ENCODE measurements around the gene KLHL26. TPM values are rescaled to one million over a fixed set of nuclear protein-coding genes. Genes with fewer than 3 reads are reported as not detected.
"Not testable (repeated sequence)": the region's sequence is repeated elsewhere in the genome, so short reads cannot be mapped to it uniquely, and the experiment has no call there.

The KLHL26 gene
- total RNA-seq = 10.5 and 11.7 TPM in 2 replicates

DNA sequence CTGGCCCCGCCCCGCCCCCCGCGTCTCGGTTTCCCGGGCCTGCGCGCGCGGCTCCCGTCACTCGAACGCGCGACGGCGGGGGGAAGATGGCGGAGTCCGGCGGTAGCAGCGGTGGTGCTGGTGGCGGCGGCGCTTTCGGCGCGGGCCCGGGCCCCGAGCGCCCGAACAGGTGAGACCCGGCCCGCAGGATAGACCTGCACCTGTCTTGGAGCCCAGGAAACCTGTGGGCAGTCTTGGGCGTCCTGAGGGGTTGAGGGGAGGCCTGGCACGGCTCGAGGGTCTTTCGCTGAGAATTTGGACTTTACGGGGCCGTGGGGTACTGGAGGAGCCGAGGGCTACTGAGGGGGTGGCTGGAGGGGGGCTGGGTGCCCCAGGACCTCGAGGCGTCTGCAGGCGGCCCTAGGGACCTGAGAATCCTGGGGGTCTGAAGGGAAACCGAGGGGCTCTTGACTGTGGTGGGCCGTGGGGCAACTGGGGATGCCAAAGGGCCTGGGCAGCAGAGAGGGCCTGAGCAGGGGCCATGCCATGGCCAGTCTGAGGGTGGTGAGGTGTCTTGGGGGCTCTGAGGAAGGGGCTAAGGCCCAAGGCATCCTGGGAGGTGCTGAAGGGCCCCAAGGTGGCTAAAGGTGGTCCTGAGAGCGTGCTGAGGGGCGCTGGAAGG lies at the start of gene KLHL26:
Gene KLHL26, plus strand, starts transcription at position 60 of the 661 bp plus-strand sequence. Its CDS starts 27 bp downstream, at position 87.
- intact Hi-C loops (cut with micrococcal nuclease) = loop anchor here (1.0 to 2.0 kb wide), 5 partner anchors 46 to 282 kb away; partner anchors contain the start of genes COPE, CRTC1, DDX49 and ELL

GRCh38 chr19:18587561-18587960 lies 49.3 kb upstream of the KLHL26 start:
- intact Hi-C loops (cut with micrococcal nuclease) = loop anchor here (5.0 kb wide), 1 partner anchor 120 kb away; no protein-coding TSS in a partner anchor

GRCh38 chr19:18587962-18588610 lies 48.7 kb upstream of the KLHL26 start:
- intact Hi-C loops (cut with micrococcal nuclease) = loop anchor here (1.0 to 5.0 kb wide), 3 partner anchors 17 to 121 kb away; partner anchors contain the start of genes KLHL26 and UBA52

- intact Hi-C loops (cut with micrococcal nuclease) = loop anchor here (1.0 to 5.0 kb wide), 5 partner anchors 17 to 121 kb away; partner anchors contain the start of genes ELL, FKBP8, KLHL26 and UBA52
Observed at GRCh38 chr19:18588611-18589379, 48.0 kb upstream of the KLHL26 start, which contains the start of gene REX1BD. TSS of gene REX1BD (plus strand) at chr19:18588798. CDS start at chr19:18588802, 4 bp downstream.

GRCh38 chr19:18589380-18590272 lies 47.2 kb upstream of the KLHL26 start:
- intact Hi-C loops (cut with micrococcal nuclease) = loop anchor here (1.0 to 5.0 kb wide), 4 partner anchors 46 to 122 kb away; partner anchors contain the start of genes ELL, FKBP8 and KLHL26

DNA sequence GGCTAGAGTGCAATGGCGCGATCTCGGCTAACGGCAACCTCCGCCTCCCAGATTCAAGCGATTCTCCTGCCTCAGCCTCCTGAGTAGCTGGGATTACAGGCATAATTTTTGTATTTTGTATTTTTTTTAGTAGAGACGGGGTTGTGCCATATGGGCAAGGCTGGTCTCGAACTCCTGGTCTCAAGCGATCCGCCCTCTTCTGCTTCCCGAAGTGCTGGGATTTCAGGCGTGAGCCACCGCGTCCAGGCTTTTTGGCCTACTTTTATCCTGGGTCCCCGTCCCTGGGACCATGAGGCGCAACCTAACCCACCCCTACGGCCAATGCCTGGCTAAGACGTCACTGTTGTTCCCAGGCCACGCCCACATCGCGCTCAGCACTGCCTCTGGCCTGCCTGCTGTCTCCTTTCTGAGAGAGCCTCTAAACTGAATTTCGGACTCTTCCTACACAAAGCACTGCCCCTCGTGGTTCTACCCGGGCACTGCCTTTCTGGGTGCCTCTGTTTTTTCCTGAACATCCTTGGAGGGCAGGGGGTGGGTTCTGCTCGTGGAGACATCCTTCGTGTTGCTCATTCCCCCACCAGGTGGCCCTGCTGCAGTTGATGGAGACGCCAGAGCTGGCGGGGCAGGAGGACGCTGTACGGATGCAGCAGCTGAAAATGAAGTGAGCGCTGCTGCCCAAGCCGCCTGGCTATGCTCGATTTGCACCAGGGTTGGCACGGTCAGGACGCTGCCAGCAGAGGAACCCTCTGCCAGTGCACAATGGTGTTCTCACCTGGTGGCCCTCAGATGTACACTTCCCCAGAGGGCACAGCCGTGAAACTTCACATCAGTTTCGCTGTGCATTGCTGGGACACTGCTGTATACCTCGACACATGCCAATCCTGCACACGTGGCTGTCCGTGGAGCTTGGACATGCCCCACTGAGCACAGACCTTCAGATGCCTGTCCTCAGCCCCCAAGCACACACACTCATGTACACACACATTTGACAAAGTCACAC lies 46.3 kb upstream of the KLHL26 start:
- intact Hi-C loops (cut with micrococcal nuclease) = no loop called here

DNA sequence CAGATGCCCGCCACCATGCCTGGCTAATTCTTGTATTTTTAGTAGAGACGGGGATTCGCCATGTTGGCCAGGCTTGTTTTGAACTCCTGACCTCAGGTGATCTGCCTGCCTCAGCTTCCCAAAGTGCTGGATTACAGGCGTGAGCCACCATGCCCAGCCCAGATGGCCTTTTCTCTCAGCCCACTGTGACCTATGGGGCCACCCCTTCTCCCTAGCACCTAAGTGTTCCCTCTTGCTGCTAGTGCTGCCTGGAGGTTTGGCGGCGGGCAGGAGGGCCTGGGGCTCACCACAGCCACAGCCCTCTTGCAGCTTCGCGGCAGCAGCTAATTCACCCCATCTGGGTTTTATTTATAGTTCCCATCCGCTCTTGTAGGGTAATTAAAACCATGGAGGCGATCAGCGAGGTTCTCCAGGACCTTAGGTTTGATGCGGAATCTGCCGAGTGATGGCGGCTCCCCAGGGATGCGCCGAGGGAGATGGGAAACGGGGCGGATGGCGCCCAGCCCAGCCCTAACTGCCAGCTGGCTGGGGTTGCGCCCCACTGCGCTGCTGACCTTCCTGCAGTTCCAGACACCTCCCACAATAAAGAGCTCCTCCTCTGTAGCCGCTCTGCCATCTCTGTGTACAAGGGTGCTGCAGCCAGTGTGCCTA lies 45.0 kb upstream of the KLHL26 start:
- intact Hi-C loops (cut with micrococcal nuclease) = no loop called here

GRCh38 chr19:18592732-18593131 lies 44.1 kb upstream of the KLHL26 start:
- intact Hi-C loops (cut with micrococcal nuclease) = not testable (repeated sequence)

GRCh38 chr19:18593367-18594095 lies 43.3 kb upstream of the KLHL26 start:
- intact Hi-C loops (cut with micrococcal nuclease) = loop anchor here (1.0 kb wide), 1 partner anchor 254 kb away; no protein-coding TSS in a partner anchor

GRCh38 chr19:18594096-18594823 lies 42.6 kb upstream of the KLHL26 start:
- intact Hi-C loops (cut with micrococcal nuclease) = loop anchor here (1.0 kb wide), 1 partner anchor 253 kb away; no protein-coding TSS in a partner anchor

- intact Hi-C loops (cut with micrococcal nuclease) = loop anchor here (1.0 kb wide), 1 partner anchor 252 kb away; no protein-coding TSS in a partner anchor
Observed at GRCh38 chr19:18594824-18595373, 41.9 kb upstream of the KLHL26 start.

GRCh38 chr19:18595475-18595874 lies 41.4 kb upstream of the KLHL26 start:
- intact Hi-C loops (cut with micrococcal nuclease) = no loop called here

- intact Hi-C loops (cut with micrococcal nuclease) = no loop called here
Observed at GRCh38 chr19:18596752-18597157, 40.1 kb upstream of the KLHL26 start.

DNA sequence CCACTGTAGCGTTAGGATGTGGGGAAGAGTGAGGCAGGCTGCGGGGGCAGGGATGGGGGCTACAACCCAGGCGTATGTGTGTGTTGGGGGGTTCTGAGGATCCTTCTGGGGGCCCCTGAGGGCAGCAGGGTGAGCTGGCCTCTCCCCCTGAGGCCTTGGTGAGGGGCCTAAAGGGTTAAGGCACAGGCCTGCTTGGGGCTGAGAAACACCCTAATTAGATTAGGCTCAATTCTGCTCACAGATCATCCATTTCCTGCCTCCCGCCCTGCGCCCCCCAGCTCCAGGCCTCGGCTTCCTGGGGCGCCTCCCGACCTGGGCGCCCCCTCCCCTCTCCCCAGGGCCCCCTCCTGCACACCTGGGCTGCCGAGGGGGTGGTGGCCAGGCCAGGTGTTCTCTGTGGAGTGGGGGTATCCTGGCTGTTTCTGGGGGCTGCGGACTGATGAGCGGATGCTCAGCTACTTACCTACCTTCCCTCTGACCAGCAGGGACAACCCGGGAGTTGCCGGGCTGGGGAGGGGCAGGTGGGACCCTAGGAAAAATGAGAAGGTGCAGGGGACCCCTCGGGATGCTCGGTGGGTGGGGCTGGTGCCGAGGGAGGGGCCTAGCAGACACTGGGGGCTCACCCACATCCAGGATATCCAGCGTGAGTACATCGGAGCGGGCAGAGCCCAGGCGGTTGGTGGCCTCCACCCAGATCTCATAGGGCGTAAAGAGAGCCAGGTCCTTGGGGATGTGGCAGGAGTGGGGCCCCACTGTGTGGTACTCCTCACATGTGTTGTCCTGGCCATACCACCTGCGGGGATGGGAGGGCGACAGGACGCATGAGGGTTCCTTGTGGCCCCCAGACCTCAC lies 38.8 kb upstream of the KLHL26 start:
- intact Hi-C loops (cut with micrococcal nuclease) = no loop called here

- intact Hi-C loops (cut with micrococcal nuclease) = no loop called here
Observed at GRCh38 chr19:18599485-18599884, 37.3 kb upstream of the KLHL26 start.
